ACC112 (cell line): Measurements from ENCODE around the gene EIF4E.

ENCODE experiments used
- H2AFZ ChIP-seq: fragments of 200-600 bp; sonication (generic); one replicate; pipeline ENCODE4 v1.6.0; 2017; ENCODE audit warnings: antibody characterized with exemption, low read length; ENCODE audit not compliant: unreplicated experiment
- H3K27ac ChIP-seq: fragments of 200-600 bp; sonication (generic); 2 replicates; pipeline ENCODE4 v1.5.1; 2014; ENCODE audit warnings: low read depth, mild to moderate bottlenecking, antibody characterized with exemption, low read length, moderate library complexity
- H3K27me3 ChIP-seq: fragments of 200-600 bp; sonication (generic); 2 replicates; pipeline ENCODE4 v1.6.1; 2014; ENCODE audit warnings: mild to moderate bottlenecking, antibody characterized with exemption, low read length, moderate library complexity, mixed read lengths; ENCODE audit not compliant: insufficient read depth
- H3K36me3 ChIP-seq: fragments of 200-600 bp; sonication (generic); 2 replicates; pipeline ENCODE4 v1.6.1; 2016; ENCODE audit warnings: mild to moderate bottlenecking, antibody characterized with exemption, low read length, moderate library complexity, mixed read lengths; ENCODE audit not compliant: insufficient read depth
- H3K4me1 ChIP-seq: fragments of 200-600 bp; sonication (generic); one replicate; pipeline ENCODE4 v1.6.1; 2016; ENCODE audit warnings: low read length, mixed read lengths; ENCODE audit not compliant: insufficient read depth, unreplicated experiment, control insufficient read depth
- H3K4me3 ChIP-seq: fragments of 200-600 bp; sonication (generic); 2 replicates; pipeline ENCODE4 v1.5.1; 2014; ENCODE audit warnings: mild to moderate bottlenecking, low read depth, low read length
- H3K79me2 ChIP-seq: fragments of 200-600 bp; sonication (generic); one replicate; pipeline ENCODE4 v1.6.0; 2016; ENCODE audit warnings: low read length; ENCODE audit not compliant: control insufficient read depth, unreplicated experiment, insufficient read depth

Gene EIF4E, protein sequence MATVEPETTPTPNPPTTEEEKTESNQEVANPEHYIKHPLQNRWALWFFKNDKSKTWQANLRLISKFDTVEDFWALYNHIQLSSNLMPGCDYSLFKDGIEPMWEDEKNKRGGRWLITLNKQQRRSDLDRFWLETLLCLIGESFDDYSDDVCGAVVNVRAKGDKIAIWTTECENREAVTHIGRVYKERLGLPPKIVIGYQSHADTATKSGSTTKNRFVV

DNA sequence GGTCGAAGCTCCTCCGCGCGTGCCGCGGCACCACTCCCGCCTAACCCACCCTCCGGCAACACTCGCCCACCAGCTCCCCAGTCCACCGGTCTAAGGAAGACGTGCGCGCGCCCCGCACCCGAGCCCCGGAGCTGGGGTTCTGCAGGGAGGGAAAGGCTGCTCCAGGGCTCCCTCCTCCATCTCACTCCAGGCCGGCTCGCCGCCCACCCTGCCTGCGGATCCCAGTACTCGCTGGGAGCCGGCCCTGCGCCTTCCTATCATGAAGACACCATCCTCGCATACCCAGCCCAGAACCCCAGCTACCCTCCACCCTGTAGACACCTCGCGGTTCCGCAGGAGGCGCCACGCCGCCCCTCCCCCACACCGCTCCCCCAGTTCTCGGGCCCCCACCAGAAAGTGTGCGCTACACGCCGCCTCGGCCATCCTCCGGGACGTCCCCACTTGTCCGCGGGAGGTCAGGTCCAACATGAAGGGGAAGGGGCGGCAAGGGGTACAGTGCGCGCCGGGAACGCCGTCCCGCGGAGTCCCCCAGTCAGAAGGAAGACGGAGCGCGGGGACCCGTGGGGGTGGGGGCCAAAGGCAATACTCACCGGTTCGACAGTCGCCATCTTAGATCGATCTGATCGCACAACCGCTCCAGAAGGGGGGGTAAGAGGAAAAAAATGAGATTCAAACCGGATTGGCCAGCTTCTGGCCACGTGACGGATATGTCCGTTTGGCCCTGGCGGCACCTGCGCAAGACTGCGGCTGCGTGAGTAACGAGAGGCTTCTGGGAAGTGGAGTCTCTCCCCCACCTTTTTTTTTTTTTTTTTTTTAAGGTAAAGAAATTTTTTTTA lies at the start of gene EIF4E:
EIF4E (minus strand) TSS at position 629 of the 836 bp plus-strand sequence; CDS start at position 608, 21 bp downstream.
- Histone ChIP-seq H3K4me3 (peak within 1 kb of the TSS; percentile 97), H2AFZ (peak within 1 kb of the TSS; percentile 87), H3K4me1 (peaks cover 13% of the 10 kb centered on the region), H3K27me3 (no peaks in the 10 kb centered on the region), H3K79me2 (peaks cover 48% of the 10 kb centered on the region), H3K36me3 (peaks cover 9% of the 10 kb centered on the region), H3K27ac (peak within 1 kb of the TSS; percentile 84)

DNA sequence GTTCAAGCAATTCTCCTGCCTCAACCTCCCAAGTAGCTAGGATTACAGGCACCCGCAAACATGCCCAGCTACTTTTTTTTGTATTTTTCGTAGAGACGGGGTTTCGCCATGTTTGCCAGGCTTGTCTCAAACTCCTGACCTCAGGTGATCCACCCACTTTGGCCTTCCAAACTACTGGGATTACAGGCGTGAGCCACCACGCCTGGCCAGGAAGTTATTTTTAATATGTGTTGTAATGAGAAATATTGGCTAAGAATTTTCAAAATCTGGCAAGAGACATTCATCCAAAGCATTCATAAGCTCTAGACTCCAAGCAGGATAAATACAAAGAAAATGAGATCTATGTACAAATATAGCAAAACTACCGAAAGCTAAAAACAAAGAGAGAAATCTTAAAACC lies 48.6 kb upstream of the EIF4E start:
- no peak overlapping the region for H2AFZ ChIP-seq
- no peaks in the 10 kb centered on the region for H3K79me2 ChIP-seq
- H3K4me1 ChIP-seq, result peaks cover 7% of the 10 kb centered on the region
- H3K4me3 ChIP-seq, result no peak overlapping the region
- no peak overlapping the region for H3K27ac ChIP-seq
- no peaks in the 10 kb centered on the region for H3K27me3 ChIP-seq
- H3K36me3 ChIP-seq, result no peaks in the 10 kb centered on the region

DNA sequence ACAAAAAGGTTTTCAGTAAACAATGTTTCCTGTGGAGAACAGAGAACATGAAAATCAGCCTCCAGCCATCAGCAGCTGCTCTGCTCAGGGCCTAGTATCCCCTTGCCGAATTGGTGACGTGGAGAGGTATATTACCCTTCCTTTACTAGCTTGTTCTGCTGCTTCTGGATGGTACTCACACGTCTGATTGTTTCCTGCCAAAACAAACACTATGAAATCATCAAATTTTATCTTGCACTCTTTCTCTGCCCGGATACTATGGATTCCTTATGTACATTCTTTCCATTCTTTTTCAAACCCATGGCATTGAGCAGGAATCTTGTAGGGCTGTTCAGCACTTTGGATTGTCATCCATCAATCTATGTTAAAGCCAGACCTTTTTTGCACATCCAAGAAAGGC lies 47.8 kb upstream of the EIF4E start:
- peaks cover 7% of the 10 kb centered on the region for H3K4me1 ChIP-seq
- no peaks in the 10 kb centered on the region for H3K36me3 ChIP-seq
- no peak overlapping the region for H3K27ac ChIP-seq
- no peak overlapping the region for H2AFZ ChIP-seq
- H3K27me3 ChIP-seq, result no peaks in the 10 kb centered on the region
- H3K79me2 ChIP-seq, result no peaks in the 10 kb centered on the region
- H3K4me3 ChIP-seq, result no peak overlapping the region

DNA sequence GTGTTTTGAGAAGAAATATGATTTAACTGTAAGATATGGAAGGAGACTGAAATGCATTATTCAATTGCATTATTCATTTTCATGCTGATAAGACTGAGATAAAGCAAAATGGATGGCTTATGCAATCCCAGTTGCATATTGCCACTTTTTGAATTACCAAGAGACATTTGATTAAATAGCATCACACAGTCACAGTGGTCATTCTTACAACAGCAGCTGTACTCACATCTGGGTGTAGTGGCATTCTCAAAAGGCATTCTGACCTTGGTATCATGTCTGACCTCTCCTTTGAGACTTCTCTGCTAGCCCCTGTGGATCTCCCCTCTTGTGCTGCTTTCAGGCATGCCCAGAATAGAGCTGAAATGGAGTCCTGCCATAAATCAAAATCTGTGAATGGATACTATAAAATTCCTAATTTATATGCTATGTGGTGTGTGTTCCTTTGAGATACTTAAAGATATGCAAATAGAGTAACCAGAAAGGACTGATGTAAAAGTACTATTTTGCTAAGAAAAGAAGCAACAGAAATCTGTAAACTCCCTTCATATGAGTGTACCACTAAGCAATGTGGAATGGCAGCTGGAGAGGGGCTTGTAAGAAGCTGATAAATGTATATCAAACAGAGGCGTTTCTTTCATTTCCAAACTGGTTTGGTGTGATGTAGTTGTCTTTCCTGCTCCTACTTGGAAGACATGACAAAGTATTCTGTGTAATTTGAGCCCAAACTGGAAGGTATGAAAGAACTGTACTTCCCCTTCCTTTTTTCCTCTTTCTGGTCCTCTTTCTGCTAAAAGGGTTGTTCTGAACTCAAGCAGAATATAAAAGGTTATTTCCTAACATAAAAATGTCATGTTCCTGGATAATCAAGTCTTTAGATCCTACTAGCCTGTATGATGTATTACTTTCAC lies 41.2 kb upstream of the EIF4E start:
- H3K36me3 ChIP-seq, result no peaks in the 10 kb centered on the region
- H3K4me1 ChIP-seq, result no peaks in the 10 kb centered on the region
- no peaks in the 10 kb centered on the region for H3K79me2 ChIP-seq
- peak overlapping the region; percentile 13 for H2AFZ ChIP-seq
- H3K4me3 ChIP-seq, result no peak overlapping the region
- H3K27ac ChIP-seq, result no peak overlapping the region
- H3K27me3 ChIP-seq, result no peaks in the 10 kb centered on the region

DNA sequence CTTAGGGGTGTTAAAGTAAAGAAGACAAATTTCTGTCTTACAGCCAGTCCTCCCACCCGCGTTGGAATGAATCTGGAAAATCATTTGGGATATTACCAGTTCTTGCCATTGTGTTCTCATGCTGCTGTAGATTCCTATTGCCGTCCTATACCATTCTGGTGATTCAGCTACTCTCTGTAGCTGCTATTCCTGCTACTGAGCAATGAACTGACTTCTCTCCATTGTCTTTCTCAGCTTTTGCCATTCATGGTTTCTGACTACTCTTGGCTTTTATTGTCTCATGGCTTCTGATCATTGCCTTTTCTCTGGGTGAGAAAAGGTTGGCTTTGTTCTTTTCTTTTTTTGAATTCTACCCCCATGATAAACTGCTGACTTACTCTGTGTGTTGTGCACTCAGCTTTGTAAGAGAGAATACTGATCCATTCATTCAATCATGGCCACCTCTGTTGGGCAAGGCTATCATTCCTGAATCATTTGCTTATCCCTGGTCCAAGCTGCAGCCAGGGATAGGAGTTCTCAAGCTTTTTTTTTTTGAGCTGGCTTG lies 38.9 kb upstream of the EIF4E start:
- H3K27ac ChIP-seq, result no peak overlapping the region

DNA sequence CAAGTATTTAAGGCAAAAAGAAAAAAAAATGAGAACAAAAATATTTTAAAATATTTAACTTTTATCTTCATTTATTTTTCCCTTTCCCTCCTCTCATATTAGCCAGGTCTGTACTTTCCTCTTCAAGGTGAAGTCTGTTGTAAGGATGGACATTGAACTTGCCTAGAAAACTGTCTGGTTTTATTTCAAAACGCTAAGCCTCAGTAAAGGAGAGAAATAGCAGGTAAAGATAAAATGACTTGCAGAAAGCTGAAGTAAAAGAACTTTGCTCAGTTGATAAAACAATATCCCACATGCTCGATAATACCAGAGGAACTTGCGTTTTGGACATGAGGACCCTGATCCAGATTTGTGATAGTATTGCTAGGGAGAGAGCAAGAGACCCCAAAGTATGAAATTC lies 38.0 kb upstream of the EIF4E start:
- no peak overlapping the region for H3K4me3 ChIP-seq
- H2AFZ ChIP-seq, result no peak overlapping the region
- no peaks in the 10 kb centered on the region for H3K27me3 ChIP-seq
- no peaks in the 10 kb centered on the region for H3K36me3 ChIP-seq
- peaks cover 12% of the 10 kb centered on the region for H3K4me1 ChIP-seq
- H3K27ac ChIP-seq, result no peak overlapping the region
- no peaks in the 10 kb centered on the region for H3K79me2 ChIP-seq

More for the DNA sequence above, 38.9 kb upstream of the EIF4E start:
- no peaks in the 10 kb centered on the region for H3K27me3 ChIP-seq
- H3K4me3 ChIP-seq, result no peak overlapping the region
- no peaks in the 10 kb centered on the region for H3K79me2 ChIP-seq
- no peaks in the 10 kb centered on the region for H3K36me3 ChIP-seq
- H3K4me1 ChIP-seq, result peaks cover 12% of the 10 kb centered on the region
- H2AFZ ChIP-seq, result no peak overlapping the region

DNA sequence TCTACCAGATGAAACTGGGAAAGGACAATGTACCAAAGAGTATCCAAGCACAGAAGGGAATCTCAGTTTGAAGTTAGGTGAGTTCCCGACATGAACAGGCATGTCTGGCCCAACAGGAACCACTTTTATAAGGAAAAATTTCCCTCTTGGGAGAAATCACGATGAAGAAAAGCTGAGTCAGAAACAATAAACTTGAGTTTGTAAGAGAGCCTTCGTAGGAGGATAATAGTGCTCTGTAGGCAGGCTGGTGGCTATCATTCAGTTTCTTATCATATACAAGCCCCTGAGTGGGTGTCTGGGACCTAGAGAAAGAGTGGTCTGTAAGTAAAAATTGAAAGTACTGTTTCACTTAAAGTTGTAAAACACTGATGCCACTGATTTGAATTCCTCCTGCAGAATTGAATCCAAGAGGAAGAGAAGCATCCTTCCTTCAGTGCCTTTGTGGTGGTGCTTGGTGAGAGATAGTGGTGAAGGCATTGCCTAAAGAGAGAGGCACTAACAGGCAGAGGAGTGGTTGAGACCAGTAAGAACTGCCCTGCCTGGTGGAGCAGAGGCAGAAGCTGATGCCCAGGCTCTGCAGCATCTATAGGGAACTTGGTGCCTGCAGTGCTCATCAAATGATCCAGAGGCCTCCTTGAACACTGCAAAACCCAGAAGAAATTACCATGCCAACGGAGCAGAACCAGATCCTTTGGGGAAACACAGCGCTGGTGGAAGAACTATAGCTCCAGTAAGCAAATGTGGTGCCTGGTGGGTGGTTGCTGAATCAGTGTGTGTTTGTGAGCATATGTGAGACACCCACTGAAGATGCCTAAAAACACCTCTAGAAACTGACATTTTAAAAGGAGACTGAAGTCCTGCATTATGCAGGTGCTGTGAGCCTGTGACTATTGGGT lies 34.9 kb upstream of the EIF4E start:
- H3K4me1 ChIP-seq, result peaks cover 12% of the 10 kb centered on the region
- peak overlapping the region; percentile 38 for H2AFZ ChIP-seq
- H3K79me2 ChIP-seq, result no peaks in the 10 kb centered on the region
- no peaks in the 10 kb centered on the region for H3K36me3 ChIP-seq
- H3K27ac ChIP-seq, result no peak overlapping the region; the same call in 1 of the 2 replicates
- H3K4me3 ChIP-seq, result no peak overlapping the region
- H3K27me3 ChIP-seq, result no peaks in the 10 kb centered on the region

DNA sequence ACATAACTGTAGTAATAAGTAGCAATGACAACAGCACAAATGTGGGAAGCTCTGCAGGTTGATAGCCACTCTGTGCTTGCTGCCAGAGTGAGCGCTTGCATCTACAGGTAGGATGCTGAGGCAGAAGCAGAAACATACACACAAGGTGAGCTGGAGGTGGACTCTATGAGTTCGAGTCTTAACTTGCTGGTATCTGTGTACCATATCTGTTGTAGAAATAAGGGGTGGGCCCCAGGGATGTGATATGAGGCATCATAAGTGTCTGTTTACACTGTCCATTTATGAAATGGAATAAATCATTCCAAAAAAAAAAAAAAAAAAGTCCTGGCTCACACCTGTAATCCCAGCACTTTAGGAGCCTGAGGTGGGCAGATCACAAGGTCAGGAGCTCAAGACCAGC lies 32.8 kb upstream of the EIF4E start:
- H3K27ac ChIP-seq, result no peak overlapping the region
- H3K4me3 ChIP-seq, result no peak overlapping the region
- H3K36me3 ChIP-seq, result no peaks in the 10 kb centered on the region
- H3K79me2 ChIP-seq, result no peaks in the 10 kb centered on the region
- H3K4me1 ChIP-seq, result peaks cover 12% of the 10 kb centered on the region
- H2AFZ ChIP-seq, result no peak overlapping the region
- H3K27me3 ChIP-seq, result no peaks in the 10 kb centered on the region

DNA sequence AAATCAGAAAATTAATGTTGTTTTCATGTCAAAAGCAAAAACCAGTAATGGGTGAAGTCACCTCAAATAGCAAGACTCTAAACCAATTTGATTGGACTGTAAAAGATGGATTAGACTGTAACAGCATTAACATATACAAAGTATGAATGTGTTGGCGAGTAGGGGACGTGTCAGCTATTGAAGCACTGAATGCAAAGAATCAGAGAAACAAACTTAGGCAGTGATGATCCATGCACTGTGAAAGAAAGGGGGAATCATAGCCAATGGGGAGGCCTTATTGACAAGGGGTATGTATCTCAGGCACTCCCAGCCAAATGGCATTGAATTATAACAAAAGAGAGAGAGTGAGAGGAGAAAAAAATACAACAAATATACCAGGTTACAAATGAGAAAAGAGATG lies 30.5 kb upstream of the EIF4E start:
- Histone ChIP-seq H2AFZ (no peak overlapping the region), H3K27me3 (no peaks in the 10 kb centered on the region), H3K79me2 (no peaks in the 10 kb centered on the region), H3K4me3 (no peak overlapping the region), H3K36me3 (no peaks in the 10 kb centered on the region), H3K4me1 (peaks cover 12% of the 10 kb centered on the region), H3K27ac (no peak overlapping the region)
